IMR-90 (cell line): ENCODE measurements around the gene ETV6. TPM values are rescaled to one million over a fixed set of nuclear protein-coding genes. Genes with fewer than 3 reads are reported as not detected.

Experiments
- ATAC-seq: fragments of 200-7000 bp; cut with Tn5 transposase; 2 replicates; pipeline ENCODE4 v1.9.1; 2020; ENCODE audit warnings: low read depth, mild to moderate bottlenecking, moderate library complexity
- BruUV-seq: library from RNA; stranded (reverse); fragments of 400-500 nt; replicated peaks from 2 replicates; lab custom pipeline; 2021; lab: Mats Ljungman, UMichigan
- CTCF ChIA-PET: fragments of 300-600 bp; formaldehyde crosslinking; extraction: SDS; loops from one replicate; lab custom pipeline; 2021; ENCODE audit warnings: antibody characterized with exemption; lab: Yijun Ruan, JAX
- POLR2A ChIA-PET: fragments of 300-600 bp; sonication (Branson Sonifier 250); formaldehyde crosslinking; loops from one replicate; lab custom pipeline; 2022; ENCODE audit warnings: antibody characterized with exemption; ENCODE audit not compliant: unreplicated experiment; lab: Charles Lee
- DNase-seq: peaks from one replicate; pipeline ENCODE4 v3.0.0; 2013
- H2AFZ ChIP-seq: replicated peaks from 2 replicates; pipeline ENCODE3; 2013; ENCODE audit warnings: low read length, mild to moderate bottlenecking; ENCODE audit not compliant: poor library complexity
- H2AK5ac ChIP-seq: 2 replicates; pipeline ENCODE4 v1.6.1; 2013; ENCODE audit warnings: low read depth, low read length, inconsistent platforms
- H2AK9ac ChIP-seq: replicated peaks from 2 replicates; pipeline ENCODE3; 2013; ENCODE audit warnings: mild to moderate bottlenecking, low read depth, low read length, moderate library complexity; ENCODE audit not compliant: poor library complexity
- H2BK120ac ChIP-seq: 2 replicates; pipeline ENCODE4 v1.6.1; 2013; ENCODE audit warnings: low read depth, low read length, inconsistent platforms
- H2BK15ac ChIP-seq: 3 replicates; pipeline ENCODE4 v1.6.1; 2013; ENCODE audit warnings: low read depth, low read length, inconsistent platforms
- H2BK20ac ChIP-seq: 2 replicates; pipeline ENCODE4 v1.6.1; 2013; ENCODE audit warnings: low read depth, mild to moderate bottlenecking, inconsistent platforms, low read length, moderate library complexity
- H2BK5ac ChIP-seq: 2 replicates; pipeline ENCODE4 v1.6.1; 2013; ENCODE audit warnings: mild to moderate bottlenecking, low read depth, low read length, inconsistent platforms; ENCODE audit not compliant: poor library complexity, severe bottlenecking
- H3K14ac ChIP-seq: replicated peaks from 2 replicates; pipeline ENCODE4 v1.6.1; 2013; ENCODE audit warnings: low read depth, low read length, inconsistent platforms
- H3K18ac ChIP-seq: 2 replicates; pipeline ENCODE4 v1.6.1; 2013; ENCODE audit warnings: low read depth, low read length, control low read depth
- H3K23ac ChIP-seq: 2 replicates; pipeline ENCODE4 v1.6.1; 2013; ENCODE audit warnings: low read depth, low read length, inconsistent platforms
- H3K27ac ChIP-seq: 2 replicates; pipeline ENCODE4 v1.5.1; 2013; ENCODE audit warnings: mild to moderate bottlenecking, control low read depth, low read length; ENCODE audit not compliant: insufficient read depth
- H3K27me3 ChIP-seq: 2 replicates; pipeline ENCODE4 v1.6.1; 2013; ENCODE audit warnings: low read length; ENCODE audit not compliant: control insufficient read depth, insufficient read depth
- H3K36me3 ChIP-seq: 2 replicates; pipeline ENCODE4 v1.6.1; 2013; ENCODE audit warnings: low read length, mixed read lengths; ENCODE audit not compliant: control insufficient read depth, insufficient read depth
- H3K4ac ChIP-seq: 2 replicates; pipeline ENCODE4 v1.6.1; 2013; ENCODE audit warnings: low read depth, low read length, inconsistent platforms
- H3K4me1 ChIP-seq: 2 replicates; pipeline ENCODE4 v1.6.1; 2013; ENCODE audit warnings: low read length, mixed read lengths; ENCODE audit not compliant: control insufficient read depth, insufficient read depth
- H3K4me2 ChIP-seq: 2 replicates; pipeline ENCODE4 v1.6.1; 2013; ENCODE audit warnings: low read depth, mild to moderate bottlenecking, control low read depth, low read length, moderate library complexity
- H3K4me3 ChIP-seq: 2 replicates; pipeline ENCODE4 v1.5.1; 2013; ENCODE audit warnings: low read depth, mild to moderate bottlenecking, control low read depth, low read length, moderate library complexity; ENCODE audit not compliant: insufficient read depth
- H3K56ac ChIP-seq: 2 replicates; pipeline ENCODE4 v1.6.1; 2013; ENCODE audit warnings: low read length, inconsistent platforms; ENCODE audit not compliant: insufficient read depth; ENCODE audit errors: extremely low read depth
- H3K79me1 ChIP-seq, 2 experiments: 2 replicates each; pipeline ENCODE4 v1.6.1; 2013; ENCODE audit warnings: low read length in 2 of 2, inconsistent platforms in 1 of 2, low read depth in 1 of 2
- H3K9ac ChIP-seq: 2 replicates; pipeline ENCODE4 v1.6.1; 2013; ENCODE audit warnings: low read depth, low read length, control low read depth
- H3K9me1 ChIP-seq: 2 replicates; pipeline ENCODE4 v1.6.1; 2013; ENCODE audit warnings: low read length, inconsistent platforms; ENCODE audit not compliant: insufficient read depth
- H3K9me3 ChIP-seq: 2 replicates; pipeline ENCODE4 v1.6.1; 2013; ENCODE audit warnings: low read length; ENCODE audit not compliant: control insufficient read depth, insufficient read depth
- H4K20me1 ChIP-seq: 2 replicates; pipeline ENCODE4 v1.6.1; 2013; ENCODE audit warnings: low read length, inconsistent platforms; ENCODE audit not compliant: insufficient read depth
- H4K5ac ChIP-seq: 2 replicates; pipeline ENCODE4 v1.6.1; 2013; ENCODE audit warnings: mild to moderate bottlenecking, low read depth, low read length, control low read depth
- H4K8ac ChIP-seq, 2 experiments: 2 replicates each; pipeline ENCODE4 v1.6.1; 2013; ENCODE audit warnings: low read depth in 2 of 2, low read length in 2 of 2, control low read depth in 1 of 2, inconsistent platforms in 1 of 2
- H4K91ac ChIP-seq: 2 replicates; pipeline ENCODE4 v1.6.1; 2013; ENCODE audit warnings: low read depth, low read length, inconsistent platforms; ENCODE audit not compliant: insufficient read depth
- BHLHE40 ChIP-seq: fragments of 150-350 bp; IDR thresholded peaks from 2 replicates; pipeline ENCODE4 v1.6.1; 2016; ENCODE audit warnings: mild to moderate bottlenecking, low read depth, low read length
- CEBPB ChIP-seq: IDR thresholded peaks from 2 replicates; pipeline ENCODE4 v1.6.1; 2012; ENCODE audit warnings: low read depth, low read length, improper control_type of control experiment
- CHD1 ChIP-seq: IDR thresholded peaks from 2 replicates; pipeline ENCODE4 v1.6.1; 2012; ENCODE audit warnings: low read depth, low read length, improper control_type of control experiment
- ELK1 ChIP-seq: fragments of 150-350 bp; IDR thresholded peaks from 2 replicates; pipeline ENCODE4 v1.6.1; 2016; ENCODE audit warnings: low read depth, mild to moderate bottlenecking, low read length, moderate library complexity, borderline replicate concordance
- FOS ChIP-seq: fragments of 150-350 bp; IDR thresholded peaks from 2 replicates; pipeline ENCODE4 v1.6.1; 2016; ENCODE audit warnings: low read depth, low read length
- MAFK ChIP-seq: IDR thresholded peaks from 2 replicates; pipeline ENCODE4 v1.6.1; 2012; ENCODE audit warnings: low read depth, low read length, improper control_type of control experiment
- MAZ ChIP-seq: IDR thresholded peaks from 2 replicates; pipeline ENCODE4 v1.6.1; 2012; ENCODE audit warnings: low read depth, mild to moderate bottlenecking, low read length, improper control_type of control experiment, moderate library complexity, borderline replicate concordance
- MXI1 ChIP-seq: IDR thresholded peaks from 2 replicates; pipeline ENCODE4 v1.6.1; 2012; ENCODE audit warnings: low read depth, mild to moderate bottlenecking, low read length, moderate library complexity, borderline replicate concordance
- NFE2L2 ChIP-seq: fragments of 150-350 bp; IDR thresholded peaks from 2 replicates; pipeline ENCODE4 v1.6.1; 2016; ENCODE audit warnings: low read depth, mild to moderate bottlenecking, low read length
- POLR2A ChIP-seq: IDR thresholded peaks from 2 replicates; pipeline ENCODE4 v1.6.1; 2012; ENCODE audit warnings: mild to moderate bottlenecking, low read depth, low read length
- RAD21 ChIP-seq: IDR thresholded peaks from 2 replicates; pipeline ENCODE4 v1.6.1; 2012; ENCODE audit warnings: low read length, improper control_type of control experiment
- RCOR1 ChIP-seq: IDR thresholded peaks from 2 replicates; pipeline ENCODE4 v1.6.1; 2012; ENCODE audit warnings: mild to moderate bottlenecking, low read length, improper control_type of control experiment; ENCODE audit not compliant: insufficient replicate concordance
- RFX5 ChIP-seq: IDR thresholded peaks from 2 replicates; pipeline ENCODE4 v1.8.0; 2012; ENCODE audit warnings: low read depth, mild to moderate bottlenecking, low read length, moderate library complexity
- SMC3 ChIP-seq: fragments of 150-350 bp; IDR thresholded peaks from 2 replicates; pipeline ENCODE4 v1.6.1; 2016; ENCODE audit warnings: low read depth, mild to moderate bottlenecking, antibody characterized with exemption, low read length, moderate library complexity
- USF2 ChIP-seq: fragments of 150-350 bp; IDR thresholded peaks from 2 replicates; pipeline ENCODE4 v1.6.1; 2017; ENCODE audit warnings: mild to moderate bottlenecking, antibody characterized with exemption, low read length, low read depth
- WGBS, 2 experiments: methylation state at CpG; one replicate each; pipeline versions ENCODE4 v1.1.5 to v1.1.7; 2013; ENCODE audit warnings: missing lambda C conversion rate in 2 of 2; ENCODE audit not compliant: insufficient read length in 1 of 2; ENCODE audit errors: extremely low coverage in 2 of 2; 5-methylcytosine and 5-hydroxymethylcytosine counted together
- dilution Hi-C: fragments of 300-500 bp; cut with HindIII; formaldehyde crosslinking; loops from one replicate; pipeline ENCODE4 v1.14.3; 2018; ENCODE audit warnings: low sequenced_read_pairs; ENCODE audit not compliant: unreplicated experiment
- in situ Hi-C: fragments of 300-500 bp; cut with MboI; formaldehyde crosslinking; loops from 3 replicates; pipeline ENCODE4 v1.14.3; 2019; ENCODE audit warnings: low sequenced_read_pairs, inconsistent platforms, mixed read lengths
- intact Hi-C: fragments of 100-400 bp; cut with micrococcal nuclease; formaldehyde crosslinking; loops from 2 replicates; pipeline ENCODE4 v1.10.0; 2022
- polyA plus RNA-seq, 3 experiments: library from polyadenylated mRNA; depleted of rRNA; stranded (reverse); fragments of >200 nt; gene quantifications; 2 replicates each; pipeline ENCODE4 v1.2.3, GENCODE V29; 2012; ENCODE audit warnings: low replicate concordance in 1 of 3
- total RNA-seq: library from RNA; depleted of rRNA; stranded (reverse); fragments of >200 nt; gene quantifications from 2 replicates; pipeline ENCODE4 v1.2.3, GENCODE V29; 2012
- TF ChIP-seq, protein P1 (sequence below): conservative IDR thresholded peaks from 2 replicates; pipeline ENCODE4 v1.5.1; 2012; ENCODE audit warnings: mild to moderate bottlenecking, low read depth, low read length, improper control_type of control experiment

ETV6 gene
- total and polyA plus RNA-seq, 2 of the 4 experiments (the other 2 are of a cell fraction): 8.4 to 9.9 TPM

GRCh38 chr12:11694528-11694927 lies 45.1 kb downstream of the ETV6 start:
- TF ChIP-seq NFE2L2 (no peak), RFX5 (no peak), CEBPB (no peak), BHLHE40 (no peak), MAFK (no peak), MAZ (no peak), FOS (no peak), RCOR1 (no peak), SMC3 (no peak), POLR2A (no peak), CHD1 (no peak), RAD21 (no peak), MXI1 (no peak), ELK1 (no peak), USF2 (no peak)
- TF ChIP-seq, protein P1, sequence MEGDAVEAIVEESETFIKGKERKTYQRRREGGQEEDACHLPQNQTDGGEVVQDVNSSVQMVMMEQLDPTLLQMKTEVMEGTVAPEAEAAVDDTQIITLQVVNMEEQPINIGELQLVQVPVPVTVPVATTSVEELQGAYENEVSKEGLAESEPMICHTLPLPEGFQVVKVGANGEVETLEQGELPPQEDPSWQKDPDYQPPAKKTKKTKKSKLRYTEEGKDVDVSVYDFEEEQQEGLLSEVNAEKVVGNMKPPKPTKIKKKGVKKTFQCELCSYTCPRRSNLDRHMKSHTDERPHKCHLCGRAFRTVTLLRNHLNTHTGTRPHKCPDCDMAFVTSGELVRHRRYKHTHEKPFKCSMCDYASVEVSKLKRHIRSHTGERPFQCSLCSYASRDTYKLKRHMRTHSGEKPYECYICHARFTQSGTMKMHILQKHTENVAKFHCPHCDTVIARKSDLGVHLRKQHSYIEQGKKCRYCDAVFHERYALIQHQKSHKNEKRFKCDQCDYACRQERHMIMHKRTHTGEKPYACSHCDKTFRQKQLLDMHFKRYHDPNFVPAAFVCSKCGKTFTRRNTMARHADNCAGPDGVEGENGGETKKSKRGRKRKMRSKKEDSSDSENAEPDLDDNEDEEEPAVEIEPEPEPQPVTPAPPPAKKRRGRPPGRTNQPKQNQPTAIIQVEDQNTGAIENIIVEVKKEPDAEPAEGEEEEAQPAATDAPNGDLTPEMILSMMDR: no peak
- Histone ChIP-seq H3K27me3 (no peaks in the 10 kb centered on the region), H3K14ac (no peak overlapping the region), H3K79me1 (peaks cover 28 to 86% of the 10 kb centered on the region in 2 experiments), H3K9me3 (no peaks in the 10 kb centered on the region), H4K20me1 (peaks cover 31% of the 10 kb centered on the region), H2AK5ac (no peak overlapping the region), H3K4me3 (no peak overlapping the region), H3K18ac (no peak overlapping the region), H3K9ac (no peak overlapping the region), H4K5ac (no peak overlapping the region), H4K8ac (no peak overlapping the region), H2BK15ac (no peak overlapping the region), H2AFZ (no peak overlapping the region), H3K4ac (no peak overlapping the region), H2AK9ac (no peak overlapping the region), H3K4me1 (peaks cover 5% of the 10 kb centered on the region), H4K91ac (no peak overlapping the region), H3K36me3 (0 out of 2 replicates have a peak, but pooled peaks cover 1% of the 10 kb centered on the region), H2BK5ac (no peak overlapping the region), H3K23ac (no peak overlapping the region), H3K27ac (no peak overlapping the region), H3K56ac (no peak overlapping the region), H3K4me2 (no peak overlapping the region), H2BK120ac (no peak overlapping the region), H2BK20ac (no peak overlapping the region), H3K9me1 (peaks cover 9% of the 10 kb centered on the region; the same call in 1 of the 2 replicates)
- WGBS, 2 experiments: no CpG with 5 or more reads among the region's 5 CpGs
- DNase-seq: no peak
- dilution Hi-C loops (no loop called here), intact Hi-C loops (no loop called here), in situ Hi-C loops (no loop called here)
- no peak for ATAC-seq
- BruUV-seq: no TSS peak
- CTCF ChIA-PET: no interaction called here
- POLR2A ChIA-PET: no interaction called here
